NB4 (cell line): Measurements from ENCODE around the gene TSGA10.

Experiments
- DNase-seq: peaks from one replicate; pipeline ENCODE4 v3.0.0; 2010; ENCODE audit warnings: low read depth
- H3K4me3 ChIP-seq: one replicate; pipeline ENCODE4 v1.5.1; 2011; ENCODE audit warnings: mild to moderate bottlenecking, low read depth, low read length, moderate library complexity
- MYC ChIP-seq: IDR thresholded peaks from 2 replicates; pipeline ENCODE4 v1.6.1; 2011; ENCODE audit warnings: low read depth, low read length
- POLR2A ChIP-seq: IDR thresholded peaks from 2 replicates; pipeline ENCODE4 v1.6.1; 2011; ENCODE audit warnings: mild to moderate bottlenecking; ENCODE audit not compliant: insufficient read length; ENCODE audit errors: extremely low read depth
- TF ChIP-seq, protein P1 (sequence below): IDR thresholded peaks from 2 replicates; pipeline ENCODE4 v1.6.1; 2011; ENCODE audit warnings: low read depth, low read length
- TF ChIP-seq, protein P2 (sequence below): IDR thresholded peaks from one replicate; pipeline ENCODE4 v1.5.1; 2012; ENCODE audit warnings: low read depth, low read length

The TSGA10 gene

DNA sequence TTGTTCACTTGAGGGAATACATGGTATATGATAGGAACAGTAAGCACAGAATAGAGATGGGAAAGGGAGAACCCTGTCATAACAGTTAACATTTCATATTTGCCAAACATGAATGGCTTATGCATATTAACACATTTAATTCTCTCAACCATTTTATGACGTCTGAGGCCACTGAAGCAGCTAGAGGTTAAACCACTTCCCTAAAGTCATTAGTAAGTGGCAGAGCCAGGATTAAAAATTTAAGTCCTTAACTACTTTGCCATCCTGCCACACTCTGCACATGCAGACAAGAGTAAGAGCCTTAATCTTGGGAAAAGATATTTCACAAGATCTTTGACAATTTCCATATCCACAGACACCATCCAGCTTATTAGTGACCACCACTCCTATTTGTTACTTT, 2.1 kb upstream of the TSGA10 start:
- H3K4me3 ChIP-seq = no peak overlapping the region
- DNase-seq = peak; percentile 30
- TF ChIP-seq MYC = no peak
- TF ChIP-seq, protein P1, sequence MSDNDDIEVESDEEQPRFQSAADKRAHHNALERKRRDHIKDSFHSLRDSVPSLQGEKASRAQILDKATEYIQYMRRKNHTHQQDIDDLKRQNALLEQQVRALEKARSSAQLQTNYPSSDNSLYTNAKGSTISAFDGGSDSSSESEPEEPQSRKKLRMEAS = no peak
- TF ChIP-seq, protein P2, sequence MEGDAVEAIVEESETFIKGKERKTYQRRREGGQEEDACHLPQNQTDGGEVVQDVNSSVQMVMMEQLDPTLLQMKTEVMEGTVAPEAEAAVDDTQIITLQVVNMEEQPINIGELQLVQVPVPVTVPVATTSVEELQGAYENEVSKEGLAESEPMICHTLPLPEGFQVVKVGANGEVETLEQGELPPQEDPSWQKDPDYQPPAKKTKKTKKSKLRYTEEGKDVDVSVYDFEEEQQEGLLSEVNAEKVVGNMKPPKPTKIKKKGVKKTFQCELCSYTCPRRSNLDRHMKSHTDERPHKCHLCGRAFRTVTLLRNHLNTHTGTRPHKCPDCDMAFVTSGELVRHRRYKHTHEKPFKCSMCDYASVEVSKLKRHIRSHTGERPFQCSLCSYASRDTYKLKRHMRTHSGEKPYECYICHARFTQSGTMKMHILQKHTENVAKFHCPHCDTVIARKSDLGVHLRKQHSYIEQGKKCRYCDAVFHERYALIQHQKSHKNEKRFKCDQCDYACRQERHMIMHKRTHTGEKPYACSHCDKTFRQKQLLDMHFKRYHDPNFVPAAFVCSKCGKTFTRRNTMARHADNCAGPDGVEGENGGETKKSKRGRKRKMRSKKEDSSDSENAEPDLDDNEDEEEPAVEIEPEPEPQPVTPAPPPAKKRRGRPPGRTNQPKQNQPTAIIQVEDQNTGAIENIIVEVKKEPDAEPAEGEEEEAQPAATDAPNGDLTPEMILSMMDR = no peak
- TF ChIP-seq POLR2A = no peak

- no peak for TF ChIP-seq MYC
- TF ChIP-seq POLR2A = no peak
- TF ChIP-seq, protein P1 = no peak
- TF ChIP-seq, protein P2 = no peak
- H3K4me3 ChIP-seq = peak overlapping the region; percentile 95
- DNase-seq = no peak
Measured at GRCh38 chr2:99153921-99154604, 679 bp downstream of the TSGA10 start.

- H3K4me3 ChIP-seq = no peak overlapping the region
- DNase-seq = no peak
- no peak for TF ChIP-seq MYC
- TF ChIP-seq POLR2A = no peak
- TF ChIP-seq, protein P2 = no peak
- TF ChIP-seq, protein P1 = no peak
Measured at GRCh38 chr2:99152199-99152895, 2.4 kb downstream of the TSGA10 start.

DNA sequence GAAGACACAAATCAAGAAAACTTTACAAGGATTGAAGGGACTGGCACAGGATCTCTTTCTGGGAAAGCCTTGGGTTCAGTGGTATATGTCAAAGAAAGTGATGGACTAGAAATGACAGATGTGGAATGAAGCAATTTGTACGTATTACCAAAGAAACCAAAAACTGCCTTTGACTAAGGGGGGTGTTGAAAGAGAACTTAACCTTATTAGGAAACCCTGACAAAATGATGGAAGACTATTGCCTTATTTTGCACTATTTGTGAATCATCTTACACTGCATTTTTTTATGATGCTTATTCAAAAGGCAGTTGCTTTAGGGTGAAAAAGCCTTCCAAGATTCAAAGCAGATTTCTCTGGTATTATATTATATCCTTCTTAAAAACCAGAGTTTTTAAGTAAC, 4.0 kb downstream of the TSGA10 start:
- DNase-seq = peak; percentile 51
- TF ChIP-seq, protein P1 = no peak
- TF ChIP-seq, protein P2 = no peak
- TF ChIP-seq POLR2A = no peak
- no peak for TF ChIP-seq MYC
- H3K4me3 ChIP-seq = no peak overlapping the region

DNA sequence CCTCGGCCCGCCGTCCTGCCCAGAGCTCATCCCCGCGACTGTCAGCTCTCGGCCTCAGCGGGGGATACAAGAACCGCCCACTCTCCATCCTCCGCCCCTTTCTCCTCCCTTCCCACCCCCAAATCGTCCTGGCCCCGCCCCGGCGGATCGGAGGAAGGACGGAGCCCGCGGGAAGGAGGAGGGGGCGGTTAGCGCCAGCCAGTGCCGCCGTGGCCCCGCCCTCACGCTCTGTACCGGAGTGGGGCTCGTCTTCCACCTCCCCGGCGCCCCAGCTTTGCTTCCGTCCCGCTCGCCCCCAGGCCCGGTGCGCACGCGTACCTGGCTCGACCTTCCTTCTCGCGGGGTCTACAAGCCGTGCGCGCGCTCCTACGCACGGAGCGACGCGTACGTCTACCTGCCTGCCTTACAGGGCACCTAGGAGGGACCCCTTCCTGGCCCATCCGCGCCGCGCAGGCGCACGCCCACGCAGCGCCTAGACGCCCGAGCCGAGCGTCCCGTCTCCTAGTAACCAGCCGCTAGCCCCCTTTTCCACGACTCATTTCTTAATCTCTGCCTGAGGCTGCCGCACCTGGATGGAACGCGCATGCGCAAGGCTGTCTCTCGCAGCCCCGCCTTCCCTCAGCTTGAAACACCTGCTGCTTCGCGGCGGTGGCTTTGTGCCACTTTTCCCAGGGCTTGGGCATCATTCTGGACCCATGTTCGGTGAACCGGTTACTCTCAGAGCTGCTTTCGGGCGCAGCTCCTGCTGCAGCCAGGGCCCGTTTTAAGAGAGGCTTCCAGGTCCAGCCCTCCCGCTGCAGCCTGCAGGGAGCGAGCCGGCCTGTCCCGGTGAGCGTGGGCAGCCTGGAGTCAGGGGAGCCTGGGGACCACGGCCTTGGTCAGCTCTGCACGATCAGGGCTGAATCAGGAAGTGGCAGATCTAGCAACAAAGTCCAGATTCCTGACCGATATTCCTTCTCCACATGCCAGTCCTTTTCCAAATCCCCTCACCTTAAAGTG, 13.3 kb downstream of the TSGA10 start, which contains the start of gene C2orf15:
Gene C2orf15, plus strand, starts transcription at position 598 of the 999 bp plus-strand sequence. CDS start 8,852 bp downstream, outside the sequence.
- peak; percentile 97 for DNase-seq
- peak within 1 kb of the TSS; percentile 80 for H3K4me3 ChIP-seq
- TF ChIP-seq POLR2A (peak; percentile 66), MYC (peak; percentile 33; the same call in 1 of the 2 replicates)
- TF ChIP-seq, protein P2 = no peak
- TF ChIP-seq, protein P1 = peak; percentile 21; the same call in 1 of the 2 replicates
